PC-9 (cell line): ENCODE data around the gene TRPC4.

Experiments
- CTCF ChIP-seq: fragments of 200-600 bp; sonication (generic); conservative IDR thresholded peaks from 2 replicates; pipeline ENCODE4 v1.6.1; 2017; ENCODE audit warnings: mixed run types, antibody characterized with exemption, mild to moderate bottlenecking, moderate library complexity
- EZH2 ChIP-seq: fragments of 200-600 bp; sonication (generic); IDR thresholded peaks from 2 replicates; pipeline ENCODE4 v1.8.0; 2017; ENCODE audit warnings: antibody characterized with exemption, low read depth

GRCh38 chr13:37914781-37915391, 45.3 kb upstream of the TRPC4 start:
- no peak for TF ChIP-seq EZH2
- no peak for TF ChIP-seq CTCF
